ENCODE data around the gene CAPZA1. TPM values are rescaled to one million over a fixed set of nuclear protein-coding genes. Genes with fewer than 3 reads are reported as not detected.
A peak's percentile ranks its signal among the peaks of the same experiment; 100 is the strongest.

Gene CAPZA1
- total and polyA plus RNA-seq, 10 of the 15 experiments (the other 5 are each of a cell fraction or from before 2014, with no cell fraction given) = 187 to 886 (median 278) TPM

DNA sequence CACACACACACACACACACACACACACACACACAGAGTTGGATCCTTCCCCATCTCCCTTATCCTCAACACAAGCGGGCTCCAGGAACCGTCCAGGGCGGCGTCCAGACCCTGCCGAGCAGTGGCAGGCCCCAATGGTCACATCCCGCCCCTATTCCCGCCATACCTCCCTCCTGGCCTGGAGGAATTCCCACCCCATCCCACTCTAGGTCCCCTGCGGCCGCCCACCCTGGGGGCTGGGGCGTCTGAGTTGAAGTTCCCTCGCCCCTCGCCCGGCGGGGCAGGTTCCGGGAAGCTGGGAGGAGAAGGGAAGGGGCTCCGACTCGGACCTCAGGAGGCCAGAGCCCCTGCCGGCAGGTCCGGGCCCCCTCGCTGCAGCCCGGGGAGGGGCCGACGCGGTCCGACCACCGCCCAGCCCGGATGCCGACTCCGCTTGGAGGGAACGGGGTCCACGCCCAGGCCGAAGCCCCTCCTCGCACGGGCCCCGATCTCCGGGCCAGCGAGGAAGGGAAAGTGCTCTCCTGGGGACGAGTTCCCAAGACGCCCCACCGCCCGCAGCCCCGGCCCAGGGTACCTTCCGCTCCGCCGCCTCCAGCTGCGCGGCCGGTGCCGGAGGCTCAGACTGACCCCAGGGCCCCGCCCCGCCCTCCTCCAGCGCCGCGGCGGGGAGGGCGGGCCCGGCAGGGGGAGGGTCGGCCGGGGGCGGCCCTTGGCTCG lies 87.0 kb downstream of the CAPZA1 start, which contains the start of gene RHOC (continued):
- TF ChIP-seq, protein P1, sequence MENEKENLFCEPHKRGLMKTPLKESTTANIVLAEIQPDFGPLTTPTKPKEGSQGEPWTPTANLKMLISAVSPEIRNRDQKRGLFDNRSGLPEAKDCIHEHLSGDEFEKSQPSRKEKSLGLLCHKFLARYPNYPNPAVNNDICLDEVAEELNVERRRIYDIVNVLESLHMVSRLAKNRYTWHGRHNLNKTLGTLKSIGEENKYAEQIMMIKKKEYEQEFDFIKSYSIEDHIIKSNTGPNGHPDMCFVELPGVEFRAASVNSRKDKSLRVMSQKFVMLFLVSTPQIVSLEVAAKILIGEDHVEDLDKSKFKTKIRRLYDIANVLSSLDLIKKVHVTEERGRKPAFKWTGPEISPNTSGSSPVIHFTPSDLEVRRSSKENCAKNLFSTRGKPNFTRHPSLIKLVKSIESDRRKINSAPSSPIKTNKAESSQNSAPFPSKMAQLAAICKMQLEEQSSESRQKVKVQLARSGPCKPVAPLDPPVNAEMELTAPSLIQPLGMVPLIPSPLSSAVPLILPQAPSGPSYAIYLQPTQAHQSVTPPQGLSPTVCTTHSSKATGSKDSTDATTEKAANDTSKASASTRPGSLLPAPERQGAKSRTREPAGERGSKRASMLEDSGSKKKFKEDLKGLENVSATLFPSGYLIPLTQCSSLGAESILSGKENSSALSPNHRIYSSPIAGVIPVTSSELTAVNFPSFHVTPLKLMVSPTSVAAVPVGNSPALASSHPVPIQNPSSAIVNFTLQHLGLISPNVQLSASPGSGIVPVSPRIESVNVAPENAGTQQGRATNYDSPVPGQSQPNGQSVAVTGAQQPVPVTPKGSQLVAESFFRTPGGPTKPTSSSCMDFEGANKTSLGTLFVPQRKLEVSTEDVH (IDR thresholded peaks at IDR 0.05; ENCODE audit: low read depth, partially characterized antibody) = no peak
- TF ChIP-seq BHLHE40 (IDR thresholded peaks at IDR 0.05; ENCODE audit: borderline replicate concordance in 1 of 2, low read depth in 2 of 2, low read length in 1 of 2) (peak in 1 of 2 experiments; percentile 38; a peak in 1 of 4 replicates), IRF4 (IDR thresholded peaks at IDR 0.05; ENCODE audit: low read depth, low read length) (no peak), POLR2AphosphoS5 (IDR thresholded peaks at IDR 0.05; ENCODE audit: low read length) (peak; percentile 37; the same call in 1 of the 2 replicates), WRNIP1 (IDR thresholded peaks at IDR 0.05; ENCODE audit: borderline replicate concordance, low read depth, low read length) (no peak), IKZF1 (conservative IDR thresholded peaks at IDR 0.05) (no peak), CHD1 (IDR thresholded peaks at IDR 0.05; ENCODE audit: low read depth, low read length) (no peak), SREBF2 (IDR thresholded peaks at IDR 0.05; ENCODE audit: low read length) (no peak), NR2F1 (conservative IDR thresholded peaks at IDR 0.05) (no peak), ZZZ3 (IDR thresholded peaks at IDR 0.05; ENCODE audit: control insufficient read depth, insufficient read length, low read depth) (no peak), EGR1 (IDR thresholded peaks at IDR 0.05; ENCODE audit: borderline replicate concordance in 1 of 2, low read depth in 2 of 2, low read length in 2 of 2) (peak in 1 of 2 experiments; percentile 42; a peak in 1 of 3 replicates), CREB1 (IDR thresholded peaks at IDR 0.05; ENCODE audit: low read depth) (no peak), GATAD2B (conservative IDR thresholded peaks at IDR 0.05; ENCODE audit: low read depth) (peak; percentile 39; the same call in 1 of the 2 replicates), MXI1 (IDR thresholded peaks at IDR 0.05; ENCODE audit: low read depth, low read length) (no peak)
- TF ChIP-seq, protein P2, sequence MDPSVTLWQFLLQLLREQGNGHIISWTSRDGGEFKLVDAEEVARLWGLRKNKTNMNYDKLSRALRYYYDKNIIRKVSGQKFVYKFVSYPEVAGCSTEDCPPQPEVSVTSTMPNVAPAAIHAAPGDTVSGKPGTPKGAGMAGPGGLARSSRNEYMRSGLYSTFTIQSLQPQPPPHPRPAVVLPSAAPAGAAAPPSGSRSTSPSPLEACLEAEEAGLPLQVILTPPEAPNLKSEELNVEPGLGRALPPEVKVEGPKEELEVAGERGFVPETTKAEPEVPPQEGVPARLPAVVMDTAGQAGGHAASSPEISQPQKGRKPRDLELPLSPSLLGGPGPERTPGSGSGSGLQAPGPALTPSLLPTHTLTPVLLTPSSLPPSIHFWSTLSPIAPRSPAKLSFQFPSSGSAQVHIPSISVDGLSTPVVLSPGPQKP (IDR thresholded peaks at IDR 0.05; ENCODE audit: low read depth, low read length) = no peak
- TF ChIP-seq, protein P3, sequence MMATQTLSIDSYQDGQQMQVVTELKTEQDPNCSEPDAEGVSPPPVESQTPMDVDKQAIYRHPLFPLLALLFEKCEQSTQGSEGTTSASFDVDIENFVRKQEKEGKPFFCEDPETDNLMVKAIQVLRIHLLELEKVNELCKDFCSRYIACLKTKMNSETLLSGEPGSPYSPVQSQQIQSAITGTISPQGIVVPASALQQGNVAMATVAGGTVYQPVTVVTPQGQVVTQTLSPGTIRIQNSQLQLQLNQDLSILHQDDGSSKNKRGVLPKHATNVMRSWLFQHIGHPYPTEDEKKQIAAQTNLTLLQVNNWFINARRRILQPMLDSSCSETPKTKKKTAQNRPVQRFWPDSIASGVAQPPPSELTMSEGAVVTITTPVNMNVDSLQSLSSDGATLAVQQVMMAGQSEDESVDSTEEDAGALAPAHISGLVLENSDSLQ (IDR thresholded peaks at IDR 0.05) = no peak
- TF ChIP-seq, protein P4, sequence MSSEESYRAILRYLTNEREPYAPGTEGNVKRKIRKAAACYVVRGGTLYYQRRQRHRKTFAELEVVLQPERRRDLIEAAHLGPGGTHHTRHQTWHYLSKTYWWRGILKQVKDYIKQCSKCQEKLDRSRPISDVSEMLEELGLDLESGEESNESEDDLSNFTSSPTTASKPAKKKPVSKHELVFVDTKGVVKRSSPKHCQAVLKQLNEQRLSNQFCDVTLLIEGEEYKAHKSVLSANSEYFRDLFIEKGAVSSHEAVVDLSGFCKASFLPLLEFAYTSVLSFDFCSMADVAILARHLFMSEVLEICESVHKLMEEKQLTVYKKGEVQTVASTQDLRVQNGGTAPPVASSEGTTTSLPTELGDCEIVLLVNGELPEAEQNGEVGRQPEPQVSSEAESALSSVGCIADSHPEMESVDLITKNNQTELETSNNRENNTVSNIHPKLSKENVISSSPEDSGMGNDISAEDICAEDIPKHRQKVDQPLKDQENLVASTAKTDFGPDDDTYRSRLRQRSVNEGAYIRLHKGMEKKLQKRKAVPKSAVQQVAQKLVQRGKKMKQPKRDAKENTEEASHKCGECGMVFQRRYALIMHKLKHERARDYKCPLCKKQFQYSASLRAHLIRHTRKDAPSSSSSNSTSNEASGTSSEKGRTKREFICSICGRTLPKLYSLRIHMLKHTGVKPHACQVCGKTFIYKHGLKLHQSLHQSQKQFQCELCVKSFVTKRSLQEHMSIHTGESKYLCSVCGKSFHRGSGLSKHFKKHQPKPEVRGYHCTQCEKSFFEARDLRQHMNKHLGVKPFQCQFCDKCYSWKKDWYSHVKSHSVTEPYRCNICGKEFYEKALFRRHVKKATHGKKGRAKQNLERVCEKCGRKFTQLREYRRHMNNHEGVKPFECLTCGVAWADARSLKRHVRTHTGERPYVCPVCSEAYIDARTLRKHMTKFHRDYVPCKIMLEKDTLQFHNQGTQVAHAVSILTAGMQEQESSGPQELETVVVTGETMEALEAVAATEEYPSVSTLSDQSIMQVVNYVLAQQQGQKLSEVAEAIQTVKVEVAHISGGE (CRISPR knock-in tag; IDR thresholded peaks at IDR 0.05) = no peak
- TF ChIP-seq, protein P5, sequence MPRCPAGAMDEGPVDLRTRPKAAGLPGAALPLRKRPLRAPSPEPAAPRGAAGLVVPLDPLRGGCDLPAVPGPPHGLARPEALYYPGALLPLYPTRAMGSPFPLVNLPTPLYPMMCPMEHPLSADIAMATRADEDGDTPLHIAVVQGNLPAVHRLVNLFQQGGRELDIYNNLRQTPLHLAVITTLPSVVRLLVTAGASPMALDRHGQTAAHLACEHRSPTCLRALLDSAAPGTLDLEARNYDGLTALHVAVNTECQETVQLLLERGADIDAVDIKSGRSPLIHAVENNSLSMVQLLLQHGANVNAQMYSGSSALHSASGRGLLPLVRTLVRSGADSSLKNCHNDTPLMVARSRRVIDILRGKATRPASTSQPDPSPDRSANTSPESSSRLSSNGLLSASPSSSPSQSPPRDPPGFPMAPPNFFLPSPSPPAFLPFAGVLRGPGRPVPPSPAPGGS (IDR thresholded peaks at IDR 0.05; ENCODE audit: borderline replicate concordance, insufficient read depth, low read depth, low read length, poor library complexity, severe bottlenecking) = no peak
